ENCODE results near the gene NAB1.

GRCh38 chr2:190653231-190653630 is 4.3 kb downstream of the NAB1 start:
- no peak for TF ChIP-seq CTCF (IDR thresholded peaks at IDR 0.05 in 4 of 5, conservative IDR thresholded peaks at IDR 0.05 in 1 of 5)
- no peak for TF ChIP-seq POLR2A (IDR thresholded peaks at IDR 0.05)
